H54 (cell line): Measurements from ENCODE around the gene PIBF1.
"Not testable (repeated sequence)": the region's sequence is repeated elsewhere in the genome, so short reads cannot be mapped to it uniquely, and the experiment has no call there.

Experiments
- DNase-seq: peaks from one replicate; pipeline ENCODE4 v3.0.0; 2011; ENCODE audit warnings: low spot score, mixed read lengths; ENCODE audit not compliant: insufficient read length
- FAIRE-seq: peaks from 3 replicates; lab custom pipeline; 2011; peaks lifted over from hg19 to GRCh38; lab: Jason Lieb, UNC
- POLR2A ChIP-seq: IDR thresholded peaks from 2 replicates; pipeline ENCODE4 v1.6.1; 2011; ENCODE audit warnings: low read depth, mild to moderate bottlenecking, low read length

Gene PIBF1, protein sequence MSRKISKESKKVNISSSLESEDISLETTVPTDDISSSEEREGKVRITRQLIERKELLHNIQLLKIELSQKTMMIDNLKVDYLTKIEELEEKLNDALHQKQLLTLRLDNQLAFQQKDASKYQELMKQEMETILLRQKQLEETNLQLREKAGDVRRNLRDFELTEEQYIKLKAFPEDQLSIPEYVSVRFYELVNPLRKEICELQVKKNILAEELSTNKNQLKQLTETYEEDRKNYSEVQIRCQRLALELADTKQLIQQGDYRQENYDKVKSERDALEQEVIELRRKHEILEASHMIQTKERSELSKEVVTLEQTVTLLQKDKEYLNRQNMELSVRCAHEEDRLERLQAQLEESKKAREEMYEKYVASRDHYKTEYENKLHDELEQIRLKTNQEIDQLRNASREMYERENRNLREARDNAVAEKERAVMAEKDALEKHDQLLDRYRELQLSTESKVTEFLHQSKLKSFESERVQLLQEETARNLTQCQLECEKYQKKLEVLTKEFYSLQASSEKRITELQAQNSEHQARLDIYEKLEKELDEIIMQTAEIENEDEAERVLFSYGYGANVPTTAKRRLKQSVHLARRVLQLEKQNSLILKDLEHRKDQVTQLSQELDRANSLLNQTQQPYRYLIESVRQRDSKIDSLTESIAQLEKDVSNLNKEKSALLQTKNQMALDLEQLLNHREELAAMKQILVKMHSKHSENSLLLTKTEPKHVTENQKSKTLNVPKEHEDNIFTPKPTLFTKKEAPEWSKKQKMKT

DNA sequence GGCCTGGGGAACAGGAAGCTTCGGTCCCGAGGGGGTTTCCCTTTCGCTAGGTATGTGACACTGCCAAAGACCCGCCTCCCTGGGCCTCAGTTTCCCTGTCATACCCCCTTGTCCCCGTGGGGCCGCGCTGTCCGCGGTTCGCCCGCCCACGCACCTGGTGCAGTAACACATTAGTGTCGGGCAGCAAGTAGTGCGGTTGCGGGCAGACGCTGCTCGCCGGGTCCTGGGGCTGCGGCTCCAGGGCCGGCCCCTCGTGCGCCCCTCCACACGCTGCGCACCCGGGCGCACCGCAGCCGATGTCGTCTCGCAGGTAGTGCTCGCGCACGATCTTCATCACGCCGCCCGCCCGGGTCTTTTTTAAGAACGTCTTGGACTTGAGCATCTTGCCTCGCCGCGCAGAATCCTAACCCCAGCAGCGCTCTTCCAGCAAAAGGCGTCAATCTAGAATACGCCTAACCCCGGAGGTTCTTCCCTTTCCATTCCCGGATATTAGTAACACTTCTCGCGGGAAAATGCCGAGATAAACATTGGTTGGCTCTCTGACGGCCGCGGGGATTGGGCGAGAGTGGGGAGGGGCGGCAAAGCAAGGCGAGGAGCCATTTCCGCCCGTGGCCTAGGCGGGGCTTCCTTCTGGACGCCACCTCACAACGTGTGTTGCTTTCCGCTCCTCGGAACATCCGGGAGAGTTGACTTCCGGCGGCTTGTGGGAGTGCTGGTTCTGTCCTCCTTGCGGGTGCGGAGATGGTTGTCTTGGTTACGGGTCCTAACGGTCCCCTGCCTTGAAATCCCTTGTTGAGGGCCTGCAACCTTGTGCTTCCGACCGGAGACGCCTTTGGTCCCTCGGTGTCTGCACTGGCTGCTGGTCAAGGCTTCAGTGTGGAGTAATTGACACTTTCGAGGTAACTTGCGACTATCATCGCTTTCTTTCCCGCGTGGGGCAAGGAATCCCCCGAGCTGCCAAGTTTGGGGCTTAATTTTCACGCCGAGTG is at the start of gene PIBF1, which contains the start of gene DIS3:
TSS of gene PIBF1 (plus strand) at position 683 of the 989 bp plus-strand sequence. CDS start 1,337 bp downstream, outside the sequence.
TSS of gene DIS3 (minus strand) at position 450 of the 989 bp plus-strand sequence. CDS start at position 382, 68 bp downstream.
- peak; percentile 57 for TF ChIP-seq POLR2A
- FAIRE-seq: peak; percentile 100
- DNase-seq: peak; percentile 86

DNA sequence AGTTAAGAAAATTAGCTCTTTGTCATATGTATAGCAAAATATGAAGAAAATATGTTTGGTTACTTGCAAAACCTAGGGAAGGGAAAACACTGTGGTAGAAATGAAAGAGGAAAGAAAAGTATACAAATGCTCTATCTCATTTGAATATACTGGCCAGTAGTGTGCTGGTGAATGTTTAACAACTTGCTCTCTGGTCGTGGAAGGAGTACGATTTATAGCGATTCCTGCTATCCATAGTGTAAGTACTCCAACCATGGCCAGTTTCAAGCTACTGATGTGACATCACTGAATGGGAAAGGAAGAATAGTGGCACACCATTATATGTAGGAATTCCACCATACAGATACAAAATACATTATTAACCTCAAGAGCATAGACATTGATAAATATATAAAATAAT is 44.9 kb upstream of the PIBF1 start:
- DNase-seq: no peak
- no peak for FAIRE-seq
- TF ChIP-seq POLR2A: no peak

DNA sequence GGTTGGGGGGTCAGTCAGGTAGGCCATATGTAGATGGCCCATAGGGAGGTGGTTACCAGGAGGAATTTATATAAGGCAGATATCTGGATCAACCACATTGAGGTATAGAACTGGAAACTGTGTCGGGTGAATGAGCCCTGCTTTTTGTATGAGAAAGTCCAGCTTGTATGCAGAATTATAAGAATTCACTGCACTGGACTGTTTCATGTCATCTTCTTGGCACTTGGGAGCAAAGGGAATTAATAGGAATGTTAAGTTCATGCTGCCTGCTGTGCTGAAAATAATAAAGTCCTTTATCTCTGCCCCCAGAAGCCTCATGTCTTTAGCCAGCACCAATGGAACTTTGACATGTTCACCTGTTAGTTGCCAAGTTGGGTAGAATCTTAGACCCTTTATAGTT is 41.9 kb upstream of the PIBF1 start:
- no peak for TF ChIP-seq POLR2A
- no peak for FAIRE-seq
- DNase-seq: no peak

DNA sequence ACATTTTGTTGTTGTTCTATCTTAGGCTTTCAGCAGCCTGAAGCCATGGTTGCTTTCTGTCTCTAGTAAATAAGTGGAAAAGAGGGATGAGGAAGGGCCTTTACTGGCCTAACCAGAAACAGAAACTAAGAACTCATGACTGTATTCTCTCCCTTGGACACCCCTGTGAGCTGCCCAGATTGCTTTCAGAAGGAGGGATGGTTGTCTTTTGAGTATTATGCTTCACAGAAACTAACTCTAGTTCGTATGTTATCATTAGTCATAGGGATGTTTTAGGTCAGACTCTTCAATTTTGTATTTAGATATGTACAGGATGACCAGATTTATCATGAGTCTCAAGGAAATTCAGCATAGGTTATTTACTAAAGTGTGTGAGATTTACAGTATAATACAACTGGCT is 36.7 kb upstream of the PIBF1 start:
- no peak for TF ChIP-seq POLR2A
- DNase-seq: no peak
- FAIRE-seq: no peak

DNA sequence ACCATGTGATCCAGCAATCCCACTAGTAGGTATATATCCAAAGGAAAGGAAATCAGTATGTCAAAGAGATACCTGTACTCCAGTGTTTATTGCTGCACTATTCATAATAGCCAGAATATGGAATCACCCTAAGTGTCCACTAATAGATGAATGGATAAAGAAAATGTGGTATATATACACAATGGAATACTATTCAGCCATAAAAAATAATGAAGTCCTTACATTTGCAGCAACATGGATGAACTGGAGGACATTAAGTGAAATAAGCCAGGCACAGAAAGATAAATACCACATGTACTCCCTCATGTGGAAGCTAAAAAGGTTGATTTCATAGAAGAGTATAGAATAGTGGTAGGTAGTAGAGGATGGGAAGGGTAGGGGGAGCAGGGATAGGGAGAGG is 30.7 kb upstream of the PIBF1 start:
- FAIRE-seq: no peak
- TF ChIP-seq POLR2A: no peak
- no peak for DNase-seq

DNA sequence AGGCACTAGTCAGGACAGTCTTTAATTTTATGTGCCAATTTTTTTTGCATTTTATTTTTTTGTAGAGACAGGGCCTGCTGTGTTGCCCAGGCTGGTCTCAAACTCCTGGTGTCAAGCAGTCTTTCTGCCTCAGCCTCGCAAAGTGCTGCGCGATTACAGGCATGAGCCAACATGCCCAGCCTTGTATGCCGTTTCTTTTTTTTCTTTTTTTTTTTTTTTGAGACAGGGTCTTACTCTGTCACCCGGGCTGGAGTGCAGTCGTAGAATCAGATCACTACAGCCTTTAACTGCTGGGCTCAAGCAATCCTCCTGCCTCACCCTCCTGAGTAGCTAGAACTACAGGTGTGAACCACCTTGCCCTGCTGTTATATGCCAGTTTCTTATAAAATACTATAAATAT is 27.8 kb upstream of the PIBF1 start:
- FAIRE-seq: no peak
- TF ChIP-seq POLR2A: no peak

DNA sequence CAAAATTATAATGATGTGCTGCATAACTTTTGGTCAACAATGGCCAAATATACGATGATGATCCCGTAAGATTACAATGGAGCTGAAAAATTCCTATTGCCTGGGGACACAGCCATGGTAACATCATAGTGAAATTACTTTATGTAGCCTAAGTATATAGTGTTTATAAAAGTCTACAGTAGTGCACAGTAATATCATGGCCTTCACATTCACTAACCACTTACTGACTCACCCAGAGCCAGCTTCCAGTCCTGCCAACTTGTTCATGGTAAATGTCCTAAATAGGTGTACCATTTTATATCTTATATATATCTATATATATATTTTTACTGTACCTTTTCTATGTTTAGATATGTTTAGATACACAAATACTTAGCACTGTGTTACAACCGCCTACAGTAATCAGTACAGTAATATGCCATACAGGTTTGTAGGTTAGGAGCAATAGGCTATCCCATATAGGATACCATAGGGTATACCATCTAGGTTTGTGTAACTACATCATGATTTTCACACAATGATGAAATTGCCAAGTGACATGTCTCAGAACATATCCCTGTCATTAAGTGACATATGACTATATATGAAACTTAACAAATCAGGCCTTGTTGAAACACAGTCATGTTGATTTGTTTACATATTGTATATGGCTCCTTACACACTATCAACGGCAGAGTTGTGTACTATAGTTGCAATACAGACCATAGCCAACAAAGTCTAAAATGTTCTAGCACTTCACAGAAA is 24.0 kb upstream of the PIBF1 start:
- no peak for FAIRE-seq
- no peak for DNase-seq
- no peak for TF ChIP-seq POLR2A

More for the DNA sequence above, 27.8 kb upstream of the PIBF1 start:
- DNase-seq: no peak

DNA sequence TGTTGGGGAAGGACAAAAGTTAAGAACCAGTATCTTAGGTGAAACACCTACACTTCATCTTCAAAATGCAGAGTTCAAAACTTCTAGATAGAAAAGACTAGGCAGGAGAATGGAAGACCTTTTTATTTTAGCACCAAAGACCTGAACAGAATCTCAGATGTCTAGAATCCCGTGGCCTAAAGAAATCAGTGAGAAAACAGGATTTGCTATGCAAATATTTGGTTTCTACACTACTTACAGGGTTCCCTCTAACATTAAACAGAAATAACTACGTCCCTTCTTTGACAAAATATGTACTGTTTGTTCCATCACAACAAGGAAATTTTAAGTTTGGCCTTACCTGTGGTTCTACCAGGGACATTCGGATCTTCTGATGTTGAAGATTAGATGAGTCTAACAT is 21.7 kb upstream of the PIBF1 start:
- FAIRE-seq (no peak), DNase-seq (no peak)
- TF ChIP-seq POLR2A: no peak

DNA sequence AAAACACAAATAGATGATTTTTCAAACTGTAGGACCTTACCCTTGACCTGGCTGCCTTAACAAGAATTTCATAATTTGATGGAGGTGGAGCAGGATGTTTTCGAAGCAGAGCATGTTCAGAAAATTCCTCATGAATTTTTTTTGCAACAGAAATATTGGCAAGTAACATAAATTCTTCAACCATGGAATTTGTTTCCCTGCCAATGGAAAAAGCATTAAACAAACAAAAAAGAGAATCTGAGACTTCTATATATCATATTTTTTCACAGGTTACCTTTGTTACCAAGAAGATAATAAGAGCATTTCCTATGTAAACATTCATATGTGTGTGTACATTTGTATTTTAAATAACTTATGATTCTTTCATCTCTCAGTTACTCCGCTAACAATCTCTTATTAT is 18.5 kb upstream of the PIBF1 start:
- DNase-seq (no peak), FAIRE-seq (no peak)
- no peak for TF ChIP-seq POLR2A

DNA sequence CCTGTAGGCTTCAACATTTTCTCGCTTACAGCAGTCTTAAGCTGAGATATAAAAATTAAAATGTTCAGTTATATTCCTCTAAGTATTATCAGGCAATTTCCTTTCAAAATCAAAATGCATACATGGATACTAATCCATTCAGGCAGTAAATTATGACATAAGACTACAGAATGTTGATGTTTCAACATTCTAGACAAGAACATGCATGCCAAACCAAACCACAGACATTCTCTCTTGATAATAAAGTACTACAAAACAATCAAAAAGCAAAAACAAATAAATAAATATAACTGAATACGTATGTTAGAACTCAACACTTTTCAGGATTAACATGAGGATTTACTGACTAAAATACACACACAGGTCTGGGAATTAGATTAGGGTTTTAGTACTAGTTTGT is 7.9 kb upstream of the PIBF1 start:
- DNase-seq (no peak), FAIRE-seq (no peak)
- TF ChIP-seq POLR2A: no peak

DNA sequence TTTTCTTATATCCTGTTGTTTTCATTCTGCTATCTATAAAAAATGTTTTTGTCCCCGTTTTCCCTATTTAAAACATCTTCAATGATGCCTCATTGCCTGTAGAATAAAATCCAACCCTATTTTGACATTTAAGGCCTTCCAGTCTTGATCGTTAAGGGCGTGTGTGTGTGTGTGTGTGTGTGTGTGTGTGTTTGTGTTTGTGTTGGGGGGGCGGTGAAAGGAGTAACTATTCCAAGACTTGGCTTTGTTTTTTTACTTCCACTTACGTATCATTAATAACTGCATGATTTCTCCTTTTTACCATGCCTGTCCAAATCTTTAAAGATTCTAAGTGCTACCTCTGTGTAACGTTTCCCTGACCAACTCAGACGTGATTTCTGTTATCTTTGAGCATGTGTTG is 784 bp downstream of the PIBF1 start:
- TF ChIP-seq POLR2A: no peak

DNA sequence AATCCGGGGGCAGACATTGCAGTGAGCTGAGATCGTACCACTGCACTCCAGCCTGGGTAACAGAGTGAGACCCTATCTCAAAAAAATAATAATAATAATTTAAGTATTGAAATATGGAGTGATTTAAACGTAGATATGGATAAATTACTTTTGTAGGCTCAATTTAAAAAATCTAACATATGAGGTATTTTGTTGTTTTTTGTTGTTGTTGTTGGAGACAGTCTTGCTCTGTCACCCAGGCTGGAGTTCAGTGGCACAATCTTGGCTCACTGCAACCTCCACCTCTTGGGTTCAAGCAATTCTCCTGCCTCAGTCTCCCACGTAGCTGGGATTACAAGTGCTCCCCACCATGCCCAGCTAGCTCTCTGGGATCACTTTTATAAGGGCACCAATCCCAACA is 2.7 kb downstream of the PIBF1 start:
- not testable (repeated sequence) for FAIRE-seq, DNase-seq

More for the DNA sequence above, 784 bp downstream of the PIBF1 start:
- DNase-seq: no peak
- peak; percentile 41 for FAIRE-seq

DNA sequence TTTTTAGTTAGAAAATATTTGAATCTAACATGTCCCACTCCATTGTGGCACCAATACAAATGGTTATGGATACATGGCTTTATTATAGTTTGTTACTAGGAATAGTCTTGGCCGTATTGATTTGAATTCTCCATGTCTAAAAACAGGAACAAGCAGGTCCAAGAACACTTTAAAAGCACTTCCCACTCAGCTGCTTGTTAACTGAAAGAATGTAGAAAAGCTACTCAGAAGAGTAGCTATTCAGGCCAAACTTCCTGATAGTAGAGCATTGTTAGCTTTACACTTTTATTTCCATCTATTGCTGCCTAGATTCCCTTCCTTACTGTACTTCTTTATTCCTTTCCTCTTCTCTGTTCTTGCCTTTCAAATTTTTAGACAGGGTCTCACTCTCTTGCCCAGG is 6.9 kb downstream of the PIBF1 start:
- FAIRE-seq (no peak), DNase-seq (no peak)
- no peak for TF ChIP-seq POLR2A
